Activated naive CD4-positive, alpha-beta T cell treated with anti-CD3 and anti-CD28 coated beads, Interleukin-2, amount 10 ng/mL, durations not matched to agents 7 days and 5 days (primary cell): ENCODE results near the gene LRRC8D.
A peak's percentile ranks its signal among the peaks of the same experiment; 100 is the strongest.

Experiments used
- CTCF ChIA-PET: fragments of 350-600 bp; sonication (Branson Sonifier 250); formaldehyde crosslinking; loops from one replicate; lab custom pipeline; 2021; ENCODE audit warnings: antibody characterized with exemption; lab: Charles Lee
- DNase-seq: peaks from one replicate; pipeline ENCODE4 v3.0.0-alpha.2; 2020
- H3K27ac Mint-ChIP-seq: one replicate; pipeline ENCODE4 v1.8.0; 2021; ENCODE audit warnings: mild to moderate bottlenecking, moderate library complexity, mixed read lengths
- H3K27me3 Mint-ChIP-seq: one replicate; pipeline ENCODE4 v1.8.0; 2021; ENCODE audit warnings: mild to moderate bottlenecking, mixed read lengths
- H3K36me3 Mint-ChIP-seq: one replicate; pipeline ENCODE4 v1.8.0; 2021; ENCODE audit warnings: mixed read lengths
- H3K4me1 Mint-ChIP-seq: one replicate; pipeline ENCODE4 v1.8.0; 2021; ENCODE audit warnings: mixed read lengths
- H3K4me3 Mint-ChIP-seq: one replicate; pipeline ENCODE4 v1.8.0; 2021; ENCODE audit warnings: mild to moderate bottlenecking, moderate library complexity, mixed read lengths
- H3K9me3 Mint-ChIP-seq: one replicate; pipeline ENCODE4 v1.8.0; 2021; ENCODE audit warnings: mixed read lengths

The LRRC8D gene

DNA sequence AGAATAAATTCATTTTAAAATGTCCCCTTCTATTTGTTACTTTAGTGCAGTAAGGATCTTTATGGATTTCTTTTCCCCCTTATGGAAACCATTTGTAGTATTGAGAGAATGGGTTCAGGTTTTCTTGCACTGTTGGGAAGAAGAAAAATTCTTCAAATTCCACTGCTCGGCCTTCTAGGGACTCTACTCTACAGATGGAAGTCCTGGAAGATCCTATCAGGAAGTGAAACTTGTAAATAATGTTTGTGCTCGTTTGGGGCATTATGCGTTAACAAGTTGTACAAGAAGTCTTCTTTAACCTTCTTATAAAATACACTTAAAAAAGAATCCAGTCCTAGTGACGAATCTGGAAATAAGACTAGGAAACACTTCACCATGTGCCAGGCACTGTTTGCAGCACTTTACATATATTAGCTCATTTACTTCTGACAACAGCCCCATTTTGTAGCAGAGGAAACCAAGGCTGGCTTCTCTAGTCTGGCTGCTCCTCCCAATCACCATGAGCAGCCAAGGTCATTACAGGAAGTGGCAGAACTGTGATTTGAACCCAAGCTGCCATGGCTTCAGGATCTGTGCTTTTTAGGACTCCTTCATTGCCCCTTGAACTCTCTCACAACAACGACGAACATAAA is 11.8 kb downstream of the LRRC8D start:
- no peak for DNase-seq
- no peaks in the 10 kb centered on the region for H3K9me3 Mint-ChIP-seq

DNA sequence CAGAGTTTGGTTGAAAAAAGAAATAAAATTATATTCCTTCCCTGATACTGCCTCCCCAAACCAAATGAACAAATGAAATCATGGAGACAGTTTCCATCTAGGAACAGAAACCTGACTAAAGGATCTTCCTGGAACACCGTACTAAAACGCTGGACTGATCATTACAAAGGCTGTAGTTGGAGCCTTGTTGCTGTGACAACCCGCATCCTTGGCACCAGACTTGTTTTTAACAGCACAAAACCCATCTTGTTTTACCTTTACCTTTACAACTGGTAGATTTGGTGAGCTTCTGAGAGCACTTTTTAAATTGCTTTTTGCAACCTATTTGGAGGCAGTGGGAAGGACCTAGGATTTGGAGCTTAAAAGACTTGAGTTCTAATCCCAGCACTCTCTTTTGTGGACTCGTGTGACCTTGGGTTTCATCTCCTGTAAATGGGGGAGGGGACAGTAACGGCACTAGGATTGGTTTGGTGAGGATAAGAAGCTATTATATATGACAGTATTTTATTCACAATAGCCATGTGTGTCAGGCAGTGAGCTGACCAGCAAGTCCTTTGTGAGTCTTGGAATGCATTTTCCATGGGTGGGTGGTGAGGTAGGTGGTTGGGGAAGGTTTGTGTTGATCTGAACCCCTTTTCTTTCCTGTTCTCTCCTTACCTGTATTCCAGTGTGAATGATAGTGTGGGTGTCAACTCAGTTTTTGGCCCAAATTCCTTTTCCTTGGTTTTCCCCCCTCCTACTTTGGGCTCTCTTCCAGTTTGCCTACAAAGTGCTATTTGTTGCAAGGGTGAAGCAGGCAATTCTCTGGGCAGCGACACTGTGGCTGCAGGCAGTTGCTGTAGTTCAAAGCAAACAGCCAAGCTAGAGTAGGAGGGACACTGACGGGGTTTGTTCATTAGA is 12.6 kb downstream of the LRRC8D start:
- H3K4me3 Mint-ChIP-seq, result no peak overlapping the region
- H3K27me3 Mint-ChIP-seq, result peaks cover 10% of the 10 kb centered on the region
- CTCF ChIA-PET, result interaction anchor here (0.6 to 1.5 kb wide), 2 partner anchors 30 to 349 kb away, joined by 3 to 5 read pairs; no protein-coding TSS in a partner anchor

More for the DNA sequence above, 11.8 kb downstream of the LRRC8D start:
- H3K4me1 Mint-ChIP-seq, result peaks cover 3% of the 10 kb centered on the region
- no peak overlapping the region for H3K4me3 Mint-ChIP-seq
- no peak overlapping the region for H3K27ac Mint-ChIP-seq
- H3K36me3 Mint-ChIP-seq, result no peaks in the 10 kb centered on the region
- CTCF ChIA-PET, result interaction anchor here (1.5 kb wide), 1 partner anchor 348 kb away, joined by 5 read pairs; no protein-coding TSS in a partner anchor
- peaks cover 10% of the 10 kb centered on the region for H3K27me3 Mint-ChIP-seq

DNA sequence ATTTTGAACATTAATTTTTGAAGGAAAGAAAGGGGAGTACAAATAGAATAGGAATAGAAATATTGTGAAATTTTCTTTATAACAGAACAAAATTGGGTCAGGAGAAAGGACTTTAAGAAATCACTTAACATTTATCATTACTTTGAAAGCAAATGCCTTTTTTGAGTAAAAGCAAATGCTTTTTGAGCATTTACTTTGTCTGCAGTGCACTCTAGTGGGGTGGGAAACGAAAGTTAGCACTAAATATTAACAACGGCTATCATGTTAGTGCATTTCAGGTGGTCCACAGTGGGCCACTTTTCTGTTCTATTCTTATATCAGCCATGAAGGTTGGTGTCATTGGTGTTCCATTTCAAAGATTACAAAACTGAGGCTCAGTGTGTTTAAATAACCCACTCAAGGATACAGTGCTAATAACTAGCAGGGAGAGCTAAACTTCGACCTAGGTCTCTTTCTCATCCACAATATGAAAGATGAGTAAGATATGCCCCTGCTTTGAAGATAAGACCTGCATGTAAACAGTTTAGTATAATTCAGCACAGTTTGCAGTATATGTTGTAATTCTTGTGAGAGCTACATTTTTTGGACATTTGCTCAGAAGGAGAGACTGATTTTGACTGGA is 13.4 kb downstream of the LRRC8D start:
- H3K9me3 Mint-ChIP-seq, result no peaks in the 10 kb centered on the region

More for the DNA sequence above, 12.6 kb downstream of the LRRC8D start:
- Mint-ChIP-seq H3K4me1 (peaks cover 3% of the 10 kb centered on the region), H3K9me3 (no peaks in the 10 kb centered on the region), H3K27ac (no peak overlapping the region), H3K36me3 (no peaks in the 10 kb centered on the region)
- DNase-seq, result no peak

DNA sequence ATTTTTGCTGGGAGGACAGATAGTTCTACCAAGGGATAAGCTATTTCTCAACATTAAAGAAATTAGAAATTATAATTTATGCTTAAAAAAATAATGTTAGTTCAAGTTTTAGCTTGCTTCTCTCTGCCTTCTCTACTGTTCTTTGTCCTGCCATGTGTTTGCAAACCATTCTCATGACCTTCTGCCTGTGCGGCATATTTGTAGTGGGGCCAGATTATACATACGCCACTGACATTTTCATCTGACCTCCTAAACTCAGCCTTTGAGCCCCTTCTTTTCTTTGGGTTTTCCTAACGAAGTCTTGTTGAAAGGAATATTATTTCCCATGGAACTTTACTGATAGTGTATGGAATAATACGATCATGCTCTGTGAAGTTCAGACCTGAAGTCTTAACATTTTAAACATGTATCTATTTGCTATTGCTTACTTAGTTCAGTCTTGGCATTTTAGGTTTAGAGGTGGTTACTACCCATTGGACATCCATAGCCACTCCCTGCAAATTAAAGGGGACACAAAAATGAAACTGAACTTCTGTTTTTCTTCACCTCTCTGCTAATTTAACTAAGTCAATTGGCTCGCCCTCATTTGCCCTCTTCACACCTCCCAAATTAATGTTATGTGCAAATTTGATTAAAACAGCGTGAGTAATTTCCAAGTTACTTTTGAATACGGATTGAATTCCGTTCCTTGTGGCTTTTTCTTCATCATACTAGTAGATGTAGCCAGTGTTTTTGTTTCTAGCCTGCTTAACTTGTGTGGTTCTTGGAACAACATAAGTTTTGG is 15.6 kb downstream of the LRRC8D start:
- H3K4me3 Mint-ChIP-seq, result no peak overlapping the region
- no peaks in the 10 kb centered on the region for H3K36me3 Mint-ChIP-seq
- H3K27ac Mint-ChIP-seq, result no peak overlapping the region
- DNase-seq, result no peak
- H3K9me3 Mint-ChIP-seq, result no peaks in the 10 kb centered on the region
- CTCF ChIA-PET, result interaction anchor here (1.3 to 1.4 kb wide), 2 partner anchors 11 to 149 kb away, joined by 3 to 6 read pairs; no protein-coding TSS in a partner anchor
- peaks cover 10% of the 10 kb centered on the region for H3K27me3 Mint-ChIP-seq
- H3K4me1 Mint-ChIP-seq, result peaks cover 5% of the 10 kb centered on the region

More for the DNA sequence above, 13.4 kb downstream of the LRRC8D start:
- no peak overlapping the region for H3K27ac Mint-ChIP-seq
- no peak for DNase-seq
- peaks cover 10% of the 10 kb centered on the region for H3K27me3 Mint-ChIP-seq
- CTCF ChIA-PET, result interaction anchor here (1.1 to 1.5 kb wide), 2 partner anchors 9 to 350 kb away, joined by 3 to 5 read pairs; no protein-coding TSS in a partner anchor
- H3K36me3 Mint-ChIP-seq, result no peaks in the 10 kb centered on the region
- peaks cover 3% of the 10 kb centered on the region for H3K4me1 Mint-ChIP-seq
- H3K4me3 Mint-ChIP-seq, result no peak overlapping the region

DNA sequence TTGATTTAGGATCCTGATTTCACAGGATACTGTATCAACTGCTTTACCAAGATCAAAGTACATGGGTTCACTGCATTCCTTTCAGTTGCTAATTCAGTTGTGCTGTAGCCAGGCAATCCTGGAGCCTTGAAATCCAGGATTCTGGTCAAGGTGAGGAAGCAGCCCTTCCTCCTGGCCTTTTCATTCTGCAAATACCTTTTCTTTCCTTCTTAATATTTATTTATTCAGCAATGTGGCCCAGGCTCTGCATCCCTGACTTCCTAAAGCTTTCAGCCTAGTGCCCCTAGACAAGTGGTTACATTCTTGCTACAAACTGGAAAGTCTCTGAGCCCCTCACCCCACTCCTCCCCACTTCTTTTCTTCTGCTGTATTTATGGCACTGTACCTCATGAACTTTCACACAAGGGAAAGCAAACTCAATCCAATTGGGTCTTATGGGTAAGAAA is 16.2 kb downstream of the LRRC8D start:
- CTCF ChIA-PET, result no interaction called here
- H3K4me3 Mint-ChIP-seq, result no peak overlapping the region
- no peak for DNase-seq
- peaks cover 10% of the 10 kb centered on the region for H3K27me3 Mint-ChIP-seq
- no peaks in the 10 kb centered on the region for H3K9me3 Mint-ChIP-seq
- no peak overlapping the region for H3K27ac Mint-ChIP-seq
- no peaks in the 10 kb centered on the region for H3K36me3 Mint-ChIP-seq
- H3K4me1 Mint-ChIP-seq, result peaks cover 5% of the 10 kb centered on the region

DNA sequence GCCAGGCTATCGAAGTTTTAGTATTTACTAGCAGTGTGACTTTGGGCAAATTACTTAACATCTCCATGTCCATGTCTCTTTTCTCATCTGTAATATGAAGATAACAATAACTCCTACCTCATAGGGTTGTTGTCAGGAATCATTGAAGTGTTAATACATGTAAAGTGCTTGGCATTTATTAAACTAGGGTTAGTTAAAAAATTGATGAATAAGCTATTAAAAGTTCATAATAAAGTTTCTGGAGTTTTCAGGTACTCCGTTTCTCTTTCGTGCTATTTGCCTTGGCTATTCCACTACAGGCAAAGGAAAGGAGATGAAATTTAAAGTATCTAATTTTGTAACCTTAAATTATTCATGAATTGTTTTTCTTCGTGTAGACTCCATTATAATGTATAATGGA is 16.7 kb downstream of the LRRC8D start:
- Mint-ChIP-seq H3K4me1 (peaks cover 9% of the 10 kb centered on the region), H3K36me3 (no peaks in the 10 kb centered on the region), H3K4me3 (no peak overlapping the region), H3K27ac (no peak overlapping the region), H3K27me3 (peaks cover 10% of the 10 kb centered on the region), H3K9me3 (no peaks in the 10 kb centered on the region)
- DNase-seq, result no peak
- CTCF ChIA-PET, result no interaction called here

DNA sequence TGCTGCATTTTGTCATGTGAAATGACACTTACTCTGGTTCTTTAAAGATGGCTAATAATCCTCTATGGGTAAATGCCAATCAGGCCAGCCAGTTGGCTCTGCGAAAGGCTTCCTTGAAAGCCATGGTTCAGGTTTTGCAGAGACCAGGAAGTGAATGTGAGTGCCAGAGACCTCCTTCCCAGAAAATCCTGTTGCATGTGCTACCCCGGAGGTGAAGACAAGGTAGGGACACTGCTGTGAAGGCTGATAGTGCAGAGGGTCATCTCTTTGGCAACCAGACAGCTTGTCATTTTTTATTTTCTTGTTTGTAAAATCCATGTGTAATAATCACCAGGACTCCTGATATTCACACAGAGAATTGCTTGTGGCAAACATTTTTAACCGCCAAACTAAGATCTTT is 18.7 kb downstream of the LRRC8D start:
- CTCF ChIA-PET, result no interaction called here
- peaks cover 21% of the 10 kb centered on the region for H3K4me1 Mint-ChIP-seq
- no peak overlapping the region for H3K27ac Mint-ChIP-seq
- no peak for DNase-seq
- H3K36me3 Mint-ChIP-seq, result peaks cover 2% of the 10 kb centered on the region
- no peak overlapping the region for H3K4me3 Mint-ChIP-seq
- no peaks in the 10 kb centered on the region for H3K9me3 Mint-ChIP-seq
- H3K27me3 Mint-ChIP-seq, result peaks cover 9% of the 10 kb centered on the region

DNA sequence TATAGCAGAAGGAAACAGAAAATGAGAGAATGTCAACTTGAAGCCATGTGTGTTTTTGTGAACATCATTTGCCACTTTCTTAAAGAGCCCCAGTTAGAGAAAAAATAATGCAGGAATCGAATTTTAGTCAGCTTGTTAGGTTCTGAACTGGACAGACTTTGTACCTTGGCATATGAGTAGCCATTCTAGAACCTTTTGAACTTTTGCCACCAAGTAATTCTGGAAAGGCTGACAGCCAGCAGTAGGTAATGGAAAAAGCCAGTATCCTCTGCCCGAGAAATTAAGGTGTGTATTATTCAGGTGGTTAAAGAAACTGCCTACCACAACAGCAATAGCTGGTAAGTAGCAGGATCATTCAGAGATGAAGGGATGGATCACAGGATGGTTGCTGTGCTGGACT is 20.7 kb downstream of the LRRC8D start:
- Mint-ChIP-seq H3K27me3 (peaks cover 3% of the 10 kb centered on the region), H3K36me3 (peaks cover 14% of the 10 kb centered on the region), H3K4me1 (peaks cover 39% of the 10 kb centered on the region), H3K4me3 (no peak overlapping the region), H3K27ac (no peak overlapping the region), H3K9me3 (no peaks in the 10 kb centered on the region)
- no peak for DNase-seq
- CTCF ChIA-PET, result interaction anchor here (0.6 to 3.2 kb wide), 5 partner anchors 12 to 842 kb away, joined by 3 to 15 read pairs (median 3); partner anchors contain the start of gene LRRC8D

DNA sequence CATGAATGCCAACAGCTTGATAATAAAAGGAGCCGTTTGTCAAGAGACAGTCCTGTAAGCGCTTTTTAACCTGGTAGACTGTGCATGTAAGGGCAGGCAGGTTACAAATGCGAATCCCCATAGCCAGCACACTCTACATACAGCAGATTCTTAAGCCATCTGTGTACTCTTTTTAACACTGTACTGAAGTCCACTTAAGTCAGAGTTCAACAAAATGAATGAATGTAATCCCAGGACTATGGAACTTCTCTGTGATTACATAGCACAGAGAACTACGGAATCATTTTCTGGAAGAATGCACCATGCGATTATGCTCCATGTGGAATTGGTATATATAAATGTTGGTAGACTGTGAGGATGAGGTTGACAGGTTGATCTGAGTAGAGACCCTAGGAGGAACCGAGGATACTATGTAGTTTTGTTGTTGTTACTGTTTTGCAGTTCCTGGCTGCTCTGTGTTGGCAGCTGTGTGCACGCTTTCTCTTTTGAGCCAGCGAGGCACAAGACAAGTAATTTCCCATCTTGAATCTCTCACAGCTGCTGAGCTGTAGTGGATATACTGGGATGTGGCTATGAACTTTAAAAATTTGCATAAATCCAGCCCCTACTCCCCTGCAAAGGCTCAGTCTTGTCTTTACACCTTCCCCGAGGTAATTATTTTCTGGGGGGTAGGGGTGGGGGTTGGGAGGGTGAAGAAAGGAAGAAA is 21.9 kb downstream of the LRRC8D start:
- H3K27ac Mint-ChIP-seq, result peak overlapping the region; percentile 93
- no peaks in the 10 kb centered on the region for H3K27me3 Mint-ChIP-seq

DNA sequence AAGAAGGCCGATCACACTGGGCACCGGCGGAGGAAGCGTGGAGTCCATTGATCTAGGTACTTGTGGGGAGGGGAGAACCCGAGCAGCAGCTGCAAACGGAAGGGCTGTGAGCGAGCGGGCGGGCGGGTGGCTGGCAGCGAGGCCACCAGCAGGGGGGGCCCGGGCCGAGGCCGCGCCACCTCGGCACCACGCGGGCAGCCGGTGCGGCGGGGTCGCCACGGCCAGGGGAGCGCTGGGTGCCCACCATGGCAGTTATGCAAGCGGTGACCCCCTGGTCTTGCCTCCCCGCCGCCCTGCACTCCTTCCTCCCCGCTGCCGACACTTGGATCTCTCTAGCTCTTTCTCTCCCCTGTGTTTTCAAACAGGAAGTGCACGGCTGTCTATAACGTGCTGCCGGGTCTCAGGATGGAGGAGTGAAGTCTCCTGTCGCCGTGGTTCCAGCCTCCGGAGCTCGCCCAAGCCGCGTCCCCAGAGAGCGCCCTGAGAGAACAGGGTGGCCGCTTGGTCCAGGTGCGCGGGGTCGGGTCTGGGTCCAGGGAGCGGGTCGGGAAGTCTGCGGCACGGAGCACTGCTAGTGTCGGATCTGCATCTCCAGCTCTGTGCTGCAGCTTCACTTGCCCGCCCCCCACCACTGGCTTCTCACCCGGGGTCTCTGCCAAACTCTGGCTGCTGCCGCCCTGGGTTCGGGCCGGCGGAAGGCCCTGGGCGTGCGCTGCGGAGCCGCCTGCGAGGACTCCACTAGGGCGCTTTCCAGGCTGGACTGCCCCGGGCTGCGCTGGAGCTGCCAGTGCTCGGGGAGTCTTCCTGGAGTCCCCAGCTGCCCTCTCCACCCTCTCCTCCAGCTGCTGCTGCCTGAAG is 22.7 kb downstream of the LRRC8D start:
- Mint-ChIP-seq H3K36me3 (peaks cover 27% of the 10 kb centered on the region), H3K27ac (peak overlapping the region; percentile 94), H3K4me1 (peaks cover 57% of the 10 kb centered on the region), H3K4me3 (peak overlapping the region; percentile 94), H3K27me3 (no peaks in the 10 kb centered on the region), H3K9me3 (no peaks in the 10 kb centered on the region)
- DNase-seq, result peak; percentile 85
- CTCF ChIA-PET, result interaction anchor here (0.7 to 3.2 kb wide), 21 partner anchors 8 to 150 kb away, joined by 3 to 15 read pairs (median 4); partner anchors contain the start of gene LRRC8D

More for the DNA sequence above, 21.9 kb downstream of the LRRC8D start:
- CTCF ChIA-PET, result interaction anchor here (0.7 to 3.2 kb wide), 20 partner anchors 8 to 151 kb away, joined by 3 to 15 read pairs (median 4); partner anchors contain the start of gene LRRC8D
- peaks cover 50% of the 10 kb centered on the region for H3K4me1 Mint-ChIP-seq
- no peak for DNase-seq
- H3K4me3 Mint-ChIP-seq, result peak overlapping the region; percentile 94
- no peaks in the 10 kb centered on the region for H3K9me3 Mint-ChIP-seq
- H3K36me3 Mint-ChIP-seq, result peaks cover 20% of the 10 kb centered on the region

DNA sequence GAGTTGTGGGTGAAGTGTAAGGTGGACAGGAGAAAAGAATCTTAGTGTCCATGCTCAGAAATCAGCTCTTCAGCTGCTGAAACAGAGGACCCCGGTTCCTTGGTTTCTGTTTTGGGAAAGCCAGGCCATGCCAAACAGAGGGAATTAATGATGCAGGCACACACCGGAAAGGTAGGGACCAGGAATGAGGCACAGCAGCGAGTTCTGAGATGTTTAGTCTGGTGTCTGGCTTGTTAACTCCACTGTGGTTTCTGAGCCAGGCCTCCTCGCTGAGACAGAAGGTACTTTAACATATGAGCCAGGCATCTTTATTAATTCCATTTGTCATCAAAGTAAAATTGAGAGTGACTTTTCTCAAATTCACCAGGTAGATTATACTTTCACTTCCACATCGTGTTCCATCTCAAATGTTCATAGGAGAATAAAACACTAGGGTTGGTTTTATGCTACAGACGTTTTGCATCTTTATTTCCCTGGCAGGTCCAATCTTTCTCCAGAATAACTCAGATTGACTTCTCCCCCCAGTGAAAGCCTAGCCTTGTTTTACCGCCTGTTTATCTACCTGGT is 23.5 kb downstream of the LRRC8D start:
- no peaks in the 10 kb centered on the region for H3K27me3 Mint-ChIP-seq
- CTCF ChIA-PET, result interaction anchor here (1.3 to 3.2 kb wide), 6 partner anchors 40 to 146 kb away, joined by 3 to 15 read pairs (median 9); no protein-coding TSS in a partner anchor
- H3K9me3 Mint-ChIP-seq, result no peaks in the 10 kb centered on the region
- H3K4me3 Mint-ChIP-seq, result peak overlapping the region; percentile 94
- H3K27ac Mint-ChIP-seq, result peak overlapping the region; percentile 94
- peak; percentile 43 for DNase-seq
- H3K36me3 Mint-ChIP-seq, result peaks cover 31% of the 10 kb centered on the region
- peaks cover 59% of the 10 kb centered on the region for H3K4me1 Mint-ChIP-seq

DNA sequence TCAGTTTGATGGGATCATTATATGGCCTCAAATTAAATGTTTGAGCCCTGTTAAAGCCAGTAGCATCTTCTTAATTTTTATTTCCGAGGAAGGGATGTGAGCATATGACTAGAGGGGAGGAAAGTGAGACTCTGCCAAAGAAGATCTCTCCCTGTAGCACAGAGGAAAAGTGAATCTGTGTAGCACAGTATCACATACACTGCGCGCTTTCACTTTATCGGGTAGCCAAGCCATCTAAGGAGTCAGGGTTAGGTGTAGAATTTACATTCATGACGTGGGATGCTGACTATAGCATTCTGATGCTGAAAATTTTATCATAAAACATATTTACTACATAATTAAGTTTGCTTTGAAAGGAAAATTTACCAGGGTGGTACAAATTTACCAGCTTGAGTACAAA is 24.0 kb downstream of the LRRC8D start:
- CTCF ChIA-PET, result no interaction called here
- Mint-ChIP-seq H3K27me3 (no peaks in the 10 kb centered on the region), H3K4me1 (peaks cover 62% of the 10 kb centered on the region), H3K36me3 (peaks cover 35% of the 10 kb centered on the region), H3K9me3 (no peaks in the 10 kb centered on the region), H3K4me3 (peak overlapping the region; percentile 94), H3K27ac (peak overlapping the region; percentile 94)
- peak; percentile 38 for DNase-seq
